Forelimb muscle (tissue), 1 donor: ENCODE measurements around the gene GTF2IRD1. TPM values are rescaled to one million over a fixed set of nuclear protein-coding genes. Genes with fewer than 3 reads are reported as not detected.
"Not testable (repeated sequence)": the region's sequence is repeated elsewhere in the genome, so short reads cannot be mapped to it uniquely, and the experiment has no call there.

Experiments
- DNase-seq: peaks from one replicate; pipeline ENCODE4 v3.0.0-alpha.2; 2013; ENCODE audit warnings: low read depth
- polyA plus RNA-seq: library from polyadenylated mRNA; unstranded; fragments of 120-200 nt; gene quantifications from one replicate; pipeline ENCODE4 v1.2.1, GENCODE V29; 2013; ENCODE audit not compliant: insufficient read length

GTF2IRD1 gene
- polyA plus RNA-seq, 1 donor: 48.0 TPM

DNA sequence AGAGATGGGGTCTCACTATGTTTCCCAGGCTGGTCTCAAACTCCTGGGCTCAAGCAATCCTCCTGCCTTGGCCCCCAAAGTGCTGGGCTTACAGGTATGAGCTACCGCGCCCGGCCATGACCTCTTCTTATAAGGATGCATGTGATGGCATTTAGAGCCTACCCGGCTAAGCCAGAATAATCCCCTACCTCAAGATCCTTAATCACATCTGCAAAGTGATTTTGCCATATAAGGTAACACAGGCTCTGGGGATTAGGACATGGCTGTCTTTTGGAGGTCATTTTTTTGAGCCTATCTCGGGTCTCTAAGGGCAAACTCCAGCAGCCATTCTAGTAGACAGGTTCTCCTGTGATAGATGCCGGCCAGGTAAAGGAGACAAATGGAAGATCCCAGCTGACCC lies 39.6 kb downstream of the GTF2IRD1 start:
- DNase-seq: no peak

DNA sequence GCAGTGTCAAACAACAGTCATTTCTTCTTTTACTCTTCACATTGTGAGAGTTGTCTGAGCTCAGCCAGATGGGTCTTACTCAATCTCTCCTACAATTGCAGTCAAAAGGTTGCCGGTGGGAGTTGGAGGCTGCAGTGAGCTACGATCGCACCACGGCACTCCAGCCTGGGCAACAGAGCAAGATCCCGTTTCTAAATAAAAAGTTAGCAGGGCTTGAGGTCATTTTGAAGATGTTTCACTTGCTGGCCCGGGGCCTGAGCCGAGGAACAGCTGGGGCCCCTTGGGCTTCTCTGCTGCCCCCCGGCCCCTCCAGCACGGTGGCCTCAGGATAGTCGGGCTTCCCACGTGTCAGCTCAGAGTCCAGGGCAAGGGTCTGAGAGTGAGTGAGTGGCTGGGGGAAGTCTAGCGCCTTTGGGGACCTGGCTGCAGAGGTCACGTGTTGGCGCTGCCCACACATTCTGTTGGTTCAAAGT lies 40.4 kb downstream of the GTF2IRD1 start:
- no peak for DNase-seq

DNA sequence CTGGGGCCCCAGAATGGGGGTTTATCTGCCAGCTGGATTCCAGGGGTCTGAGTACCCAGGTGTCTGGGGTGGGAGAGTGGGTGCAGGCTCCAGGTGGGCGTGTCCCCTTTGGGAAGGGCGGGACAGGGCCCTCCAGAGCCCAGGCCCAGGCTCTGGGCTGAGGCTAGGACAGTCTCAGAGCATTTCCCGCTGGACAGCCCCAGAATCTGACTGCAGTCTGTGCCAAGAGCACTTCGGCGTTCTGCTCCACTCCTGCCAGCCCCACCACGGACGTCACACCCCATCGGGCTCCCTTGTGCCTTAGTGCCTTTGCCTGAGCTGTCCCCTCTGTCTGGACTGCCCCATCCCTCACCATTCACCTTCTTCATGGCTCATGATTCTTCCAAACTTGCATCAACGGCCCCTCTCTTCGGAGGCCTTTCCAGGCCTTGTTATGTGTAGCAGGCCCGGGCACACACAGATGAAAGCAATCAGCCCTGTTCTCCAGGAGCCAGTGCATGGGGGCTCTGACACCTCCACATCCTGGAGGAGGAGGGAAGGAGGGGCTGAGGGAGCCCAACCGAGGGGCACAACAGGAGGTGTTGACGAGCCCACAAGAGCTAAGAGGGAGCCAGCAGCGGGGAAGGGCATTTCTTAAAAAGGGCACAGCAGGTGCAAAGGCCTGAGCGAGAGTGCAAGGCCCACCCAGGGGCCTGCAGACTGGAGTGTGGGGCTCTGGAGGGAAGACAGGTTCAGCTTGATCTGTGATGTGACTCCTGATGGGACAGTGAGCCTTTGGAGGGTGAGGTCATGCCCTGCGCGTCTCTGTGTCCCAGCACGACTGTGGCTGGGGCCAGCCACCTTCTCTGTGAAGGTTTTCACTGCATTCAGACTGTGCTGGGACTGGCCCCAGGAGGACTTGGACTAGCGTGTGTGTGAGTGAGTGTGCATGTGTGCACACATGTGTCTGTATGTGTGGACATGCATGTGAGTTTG lies 41.7 kb downstream of the GTF2IRD1 start:
- no peak for DNase-seq

DNA sequence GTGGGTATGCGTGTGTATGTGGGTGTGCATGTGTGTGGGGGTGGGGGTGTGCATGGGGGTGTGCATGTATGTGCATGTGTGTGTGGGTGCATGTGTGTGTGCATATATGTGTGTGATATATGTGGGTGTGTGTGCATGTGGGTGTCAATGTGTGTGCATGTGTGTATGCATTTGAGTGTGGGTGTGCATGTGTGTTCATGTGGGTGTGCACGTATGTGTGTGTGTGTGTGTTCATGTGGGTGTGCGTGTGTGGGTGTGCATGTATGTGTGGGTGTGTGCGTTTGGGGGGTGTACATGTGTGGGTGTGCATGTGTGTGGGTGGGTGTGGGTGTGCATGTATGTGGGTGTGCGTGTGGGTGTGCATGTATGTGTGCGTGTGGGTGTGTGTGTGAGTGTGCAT lies 42.6 kb downstream of the GTF2IRD1 start:
- DNase-seq: no peak

DNA sequence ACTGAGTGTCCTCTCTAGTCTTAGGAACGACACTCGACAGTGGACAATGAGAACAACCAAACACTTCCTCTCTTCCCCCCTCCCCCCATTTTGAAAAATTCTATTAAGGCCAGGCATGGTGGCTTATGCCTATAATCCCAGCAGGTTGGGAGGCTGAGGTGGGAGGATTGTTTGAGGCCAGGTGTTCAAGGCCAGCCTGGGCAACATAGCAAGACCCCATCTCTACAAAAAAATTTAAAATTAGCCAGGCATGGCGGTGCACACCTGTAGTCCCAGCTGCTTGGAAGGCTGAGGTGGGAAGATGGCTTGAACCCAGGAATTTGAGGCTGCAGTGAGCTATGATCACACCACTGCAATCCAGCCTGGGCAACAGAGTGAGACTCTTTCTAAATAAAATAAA lies 43.1 kb downstream of the GTF2IRD1 start:
- DNase-seq: not testable (repeated sequence)

DNA sequence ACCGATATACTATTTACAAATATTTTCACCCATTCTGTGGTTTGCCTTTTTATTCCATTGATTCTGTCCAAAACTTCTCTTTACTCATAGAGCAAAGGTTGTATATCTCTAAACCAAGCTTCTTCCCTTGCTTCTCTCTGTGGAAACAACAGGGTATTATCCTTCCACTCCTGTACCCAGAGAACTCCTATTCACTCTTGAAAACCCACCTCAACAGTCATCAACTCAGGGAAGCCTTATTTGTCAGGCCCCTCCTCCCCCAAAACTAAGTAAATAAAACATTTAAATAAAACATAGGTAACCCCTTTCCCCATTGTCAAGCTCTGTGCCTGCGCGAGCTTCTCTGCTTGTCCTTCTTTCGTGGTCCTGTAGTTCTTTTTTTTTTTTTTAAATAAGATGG lies 44.6 kb downstream of the GTF2IRD1 start:
- DNase-seq: no peak

DNA sequence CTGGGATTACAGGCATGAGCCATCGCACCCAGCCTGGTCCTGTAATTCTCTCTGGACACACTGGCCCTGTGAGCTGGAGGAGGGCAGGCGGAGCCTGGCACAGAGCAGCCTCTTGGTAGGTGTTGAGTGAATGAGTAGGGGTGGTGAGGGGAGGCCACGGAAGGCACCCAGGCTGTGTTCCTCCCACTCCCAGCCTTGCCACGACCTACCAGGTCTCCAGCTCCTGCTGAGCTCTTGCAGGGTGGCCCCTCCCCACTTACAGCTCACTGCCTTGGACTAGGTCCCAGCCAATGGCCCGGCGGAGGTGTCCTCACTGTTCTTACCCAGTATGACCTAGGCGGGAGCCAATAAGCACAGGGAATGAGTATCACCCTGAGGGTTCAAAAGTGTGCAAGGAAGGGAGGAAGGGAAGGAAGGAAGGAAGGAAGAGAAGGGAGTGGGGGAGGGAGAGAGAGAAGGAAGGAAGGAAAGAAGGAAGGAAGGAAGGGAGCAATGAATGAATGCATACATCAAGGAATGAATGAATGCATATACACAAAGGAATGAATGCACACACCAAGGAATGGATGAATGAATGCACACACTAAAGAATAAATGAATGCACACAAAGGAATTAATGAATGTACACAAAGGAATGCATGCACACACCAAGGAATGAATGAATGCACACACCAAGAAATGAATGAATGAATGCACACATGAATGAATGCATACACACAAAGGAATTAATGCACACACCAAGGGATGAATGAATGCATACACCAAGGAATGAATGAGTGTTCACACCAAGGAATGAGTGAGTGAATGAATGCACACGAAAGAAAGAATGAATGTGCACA lies 45.5 kb downstream of the GTF2IRD1 start:
- no peak for DNase-seq

DNA sequence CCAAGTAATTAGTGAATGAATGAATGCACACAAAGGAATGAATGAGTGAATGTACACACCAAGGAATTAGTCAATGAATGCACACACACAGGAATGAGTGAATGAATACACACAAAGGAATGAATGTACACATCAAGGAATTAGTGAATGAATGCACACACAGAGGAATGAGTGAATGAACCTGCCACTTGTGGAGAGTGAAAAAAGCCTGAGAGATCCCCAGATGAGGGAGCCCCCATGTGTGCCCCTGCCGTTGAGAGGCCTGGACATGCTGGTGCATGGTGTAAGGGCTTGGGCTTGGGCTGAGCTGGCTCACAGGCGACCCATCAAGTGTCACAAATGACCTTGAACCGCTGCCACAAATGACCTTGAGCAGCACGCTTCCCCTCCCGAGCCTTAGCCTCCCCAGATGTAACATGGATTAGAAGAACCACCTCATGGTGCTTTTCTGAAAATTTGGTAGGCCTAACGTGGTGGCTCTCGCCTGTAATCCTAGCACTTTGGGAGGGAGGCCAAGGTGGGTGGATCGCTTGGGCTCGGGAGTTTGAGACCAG lies 46.2 kb downstream of the GTF2IRD1 start:
- no peak for DNase-seq

DNA sequence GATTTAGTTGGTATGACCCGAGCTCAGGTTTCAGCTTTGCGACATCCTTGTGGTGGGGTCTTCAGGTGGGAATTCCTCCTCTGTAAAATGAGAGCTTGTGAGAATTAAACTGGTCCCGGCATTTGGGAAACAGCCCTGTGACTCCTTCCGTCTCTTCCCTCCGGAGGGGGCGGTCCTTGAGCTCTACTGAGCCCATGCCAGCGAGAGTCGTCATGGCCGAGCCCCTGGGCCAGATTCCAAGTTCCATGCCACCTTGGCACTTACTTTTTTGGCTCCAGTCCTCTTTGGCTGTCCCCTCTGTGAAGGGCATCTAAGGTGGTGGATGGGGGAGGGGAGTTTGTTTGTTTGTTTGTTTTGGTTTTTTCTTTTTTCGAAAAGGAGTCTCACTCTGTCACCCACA lies 47.6 kb downstream of the GTF2IRD1 start:
- no peak for DNase-seq

DNA sequence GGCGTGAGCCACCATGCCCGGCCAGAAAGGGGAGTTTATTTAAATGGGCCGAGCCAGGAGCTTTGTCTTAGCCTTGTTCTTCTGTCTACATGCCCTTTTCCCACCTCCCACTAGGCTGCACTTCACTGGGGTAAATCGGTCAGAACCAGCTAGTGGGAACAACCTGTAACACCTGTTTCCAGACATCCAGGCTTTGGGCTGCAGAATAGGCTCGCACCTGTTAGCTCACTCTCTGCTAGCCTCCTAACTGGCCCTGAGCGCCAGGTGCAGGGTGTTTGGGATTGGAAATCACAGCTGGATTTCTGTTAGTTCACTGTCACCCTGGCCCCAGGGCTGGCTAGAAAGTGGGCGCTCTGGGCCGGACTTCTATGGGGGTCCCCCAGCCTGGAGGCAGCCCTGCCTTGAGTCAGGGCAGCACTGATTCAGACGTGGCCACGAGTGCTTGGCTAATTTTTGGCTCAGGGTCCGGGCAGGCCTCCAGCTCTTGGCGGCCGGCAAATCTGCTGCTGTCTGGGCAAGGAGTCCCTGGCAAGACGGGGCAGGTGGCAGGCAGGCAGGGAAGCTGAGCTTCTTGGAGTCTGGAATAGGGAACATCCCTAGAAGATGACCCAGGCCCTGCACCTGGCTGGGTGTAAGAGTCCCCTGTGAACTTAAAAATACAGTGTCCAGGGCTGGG lies 48.6 kb downstream of the GTF2IRD1 start:
- DNase-seq: no peak

DNA sequence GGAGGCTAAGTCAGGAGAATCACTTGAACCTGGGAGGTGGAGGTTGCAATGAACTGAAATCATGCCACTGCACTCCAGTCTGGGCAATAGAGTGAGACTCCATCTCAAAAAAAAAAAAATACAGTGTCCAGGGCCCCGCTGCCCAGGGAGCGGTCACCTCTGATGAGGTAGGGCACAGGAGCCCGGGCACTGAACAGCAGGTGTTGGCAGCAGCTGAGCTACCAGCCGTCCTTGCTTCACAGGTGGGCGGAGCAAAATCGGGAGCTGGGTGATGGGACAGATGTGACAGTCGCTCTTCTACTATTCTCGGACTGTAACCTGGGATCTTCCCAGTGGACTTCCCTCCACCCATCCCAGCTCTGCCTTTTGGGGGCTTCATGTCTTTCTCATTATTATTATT lies 49.4 kb downstream of the GTF2IRD1 start:
- no peak for DNase-seq

DNA sequence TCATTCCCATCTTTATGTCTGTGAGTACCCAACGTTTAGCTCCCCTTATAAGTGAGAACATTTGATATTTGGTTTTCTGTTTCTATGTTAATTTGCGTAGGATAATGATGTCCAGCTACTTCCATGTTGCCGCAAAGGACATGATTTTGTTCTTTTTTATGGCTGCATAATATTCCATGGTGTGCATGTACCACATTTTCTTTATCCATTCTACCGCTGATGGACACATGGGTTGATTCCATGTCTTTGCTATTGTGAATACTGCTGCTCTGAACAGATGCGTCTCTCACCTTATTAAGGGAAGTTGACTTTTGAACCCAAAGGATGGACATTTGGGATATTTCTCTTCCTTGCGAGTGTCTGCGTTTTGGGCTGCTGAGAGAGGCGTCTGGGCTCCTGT lies 50.2 kb downstream of the GTF2IRD1 start:
- no peak for DNase-seq

DNA sequence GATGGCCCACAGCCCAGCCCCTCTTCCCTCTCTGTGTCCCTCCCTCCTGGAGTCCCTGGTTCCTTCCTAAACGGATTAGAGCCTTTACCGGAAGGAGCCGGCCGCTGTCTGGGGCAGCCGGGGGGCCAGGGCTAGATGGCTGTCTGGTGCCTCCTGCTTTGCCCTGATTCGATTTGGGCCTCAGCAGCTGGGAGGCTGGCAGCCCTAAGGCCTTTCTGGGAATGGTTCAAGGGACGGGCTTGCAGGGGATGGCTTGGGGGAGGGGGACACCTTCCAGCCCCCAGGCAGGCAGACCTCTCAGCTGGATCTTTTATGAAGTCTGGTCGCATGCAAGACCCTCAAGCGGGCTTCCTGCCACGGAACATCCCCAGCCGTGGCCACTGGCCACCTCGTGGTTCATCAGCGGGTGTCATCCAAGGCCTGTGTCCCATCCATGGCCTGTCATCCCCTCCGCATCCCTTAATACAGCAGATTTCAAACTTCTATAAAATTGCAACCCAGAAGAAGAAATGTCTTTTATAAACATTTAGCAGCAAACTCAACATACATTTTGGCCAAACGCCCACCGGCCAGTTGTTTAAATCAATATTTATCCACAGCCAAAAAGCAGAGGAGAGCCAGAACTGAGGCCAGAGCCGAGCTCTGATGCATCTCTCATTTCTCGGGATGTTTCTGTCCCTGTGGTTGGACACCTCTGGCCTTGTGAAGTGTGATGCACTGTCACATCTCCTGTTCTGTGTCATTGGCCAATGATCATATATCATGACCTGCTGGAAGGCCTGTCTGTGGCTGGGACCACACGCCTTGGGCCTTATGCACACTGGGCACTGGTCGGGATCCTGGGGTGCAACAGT lies 52.0 kb downstream of the GTF2IRD1 start:
- no peak for DNase-seq

DNA sequence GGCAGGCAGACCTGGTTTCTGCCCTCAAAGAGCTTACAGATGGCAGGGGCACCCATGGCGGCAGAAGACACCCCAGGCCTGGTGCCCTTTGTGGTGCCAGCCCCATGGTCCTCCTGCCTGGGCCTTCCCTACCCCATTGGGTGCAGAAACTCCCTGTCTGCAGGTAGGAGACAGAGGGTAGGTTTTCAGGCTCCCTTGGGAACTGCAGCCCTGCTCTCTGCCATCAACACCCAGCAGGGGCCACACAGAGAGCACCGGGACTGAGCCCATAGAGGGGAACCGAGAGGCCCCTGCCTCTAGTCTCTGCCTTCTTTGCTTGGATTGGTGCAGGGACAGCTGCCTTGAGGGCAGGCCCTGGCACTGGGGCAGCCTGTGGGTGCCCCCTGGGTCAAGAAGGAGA lies 52.6 kb downstream of the GTF2IRD1 start:
- DNase-seq: no peak

DNA sequence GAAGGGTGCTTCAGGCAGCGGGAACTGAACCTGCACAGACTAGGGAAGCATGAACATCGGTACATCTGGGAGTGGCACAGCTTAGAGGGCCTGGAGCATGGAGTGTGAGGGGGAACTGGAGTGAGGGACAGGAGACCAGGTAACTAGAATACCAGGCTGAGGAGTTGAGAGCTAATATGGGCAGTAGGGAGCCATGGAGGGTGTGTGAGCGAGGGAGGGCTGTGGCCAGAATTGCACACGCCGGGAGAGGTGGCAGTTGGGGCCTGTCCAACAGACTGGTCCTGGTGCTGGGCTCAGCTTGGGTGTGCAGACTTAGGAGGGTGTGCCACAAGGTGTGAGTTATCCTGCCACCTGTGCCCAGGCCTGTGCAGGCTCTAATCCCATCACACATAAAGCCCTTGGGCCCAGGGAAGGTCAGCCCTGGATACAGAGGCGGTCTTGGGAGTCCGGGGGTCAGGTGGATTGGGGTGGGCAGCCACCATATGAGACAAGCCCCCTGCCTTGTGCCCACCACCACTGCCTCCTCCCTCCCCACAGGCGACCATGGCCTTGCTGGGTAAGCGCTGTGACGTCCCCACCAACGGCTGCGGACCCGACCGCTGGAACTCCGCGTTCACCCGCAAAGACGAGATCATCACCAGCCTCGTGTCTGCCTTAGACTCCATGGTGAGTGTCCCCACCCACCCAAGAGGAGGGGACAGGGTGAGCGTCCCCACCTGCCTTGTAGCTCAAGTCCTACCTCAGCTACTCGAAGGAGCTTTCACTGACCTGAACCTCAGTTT lies 54.0 kb downstream of the GTF2IRD1 start:
- DNase-seq: no peak

DNA sequence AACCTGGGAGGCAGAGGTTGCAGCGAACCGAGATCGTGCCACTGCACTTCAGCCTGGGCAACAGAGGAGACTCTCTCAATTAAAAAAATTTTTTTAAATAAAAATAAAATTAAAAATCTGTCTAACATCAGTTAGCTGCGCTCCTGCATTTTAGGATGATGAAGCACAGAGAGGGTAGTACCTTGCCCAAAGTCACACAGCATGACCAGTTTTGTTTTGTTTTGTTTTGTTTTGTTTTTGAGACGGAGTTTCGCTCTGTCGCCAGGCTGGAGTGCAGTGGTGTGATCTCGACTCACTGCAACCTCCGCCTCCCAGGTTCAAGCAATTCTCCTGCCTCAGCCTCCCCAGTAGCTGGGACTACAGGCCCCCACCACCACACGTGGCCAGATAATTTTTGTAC lies 55.7 kb downstream of the GTF2IRD1 start:
- not testable (repeated sequence) for DNase-seq

DNA sequence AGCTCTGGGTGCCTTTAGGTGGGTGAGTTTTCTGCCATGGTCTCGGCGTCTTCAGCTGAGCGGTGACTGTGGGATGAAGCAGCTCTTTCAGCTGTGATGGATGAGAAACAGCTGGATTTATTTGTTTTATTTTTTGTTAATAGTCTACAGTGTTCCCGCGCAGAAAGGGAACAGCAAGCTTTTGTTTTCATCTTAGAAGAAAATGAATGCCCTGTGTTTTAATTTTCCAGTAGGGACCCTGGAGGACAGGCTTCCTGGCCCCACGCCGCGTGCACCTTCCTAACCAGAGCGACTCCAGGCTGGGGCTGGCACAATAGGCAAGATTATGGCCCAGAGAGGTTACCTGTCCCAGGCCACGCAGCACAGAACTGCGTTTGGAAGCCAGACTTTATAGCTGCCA lies 57.6 kb downstream of the GTF2IRD1 start:
- no peak for DNase-seq

DNA sequence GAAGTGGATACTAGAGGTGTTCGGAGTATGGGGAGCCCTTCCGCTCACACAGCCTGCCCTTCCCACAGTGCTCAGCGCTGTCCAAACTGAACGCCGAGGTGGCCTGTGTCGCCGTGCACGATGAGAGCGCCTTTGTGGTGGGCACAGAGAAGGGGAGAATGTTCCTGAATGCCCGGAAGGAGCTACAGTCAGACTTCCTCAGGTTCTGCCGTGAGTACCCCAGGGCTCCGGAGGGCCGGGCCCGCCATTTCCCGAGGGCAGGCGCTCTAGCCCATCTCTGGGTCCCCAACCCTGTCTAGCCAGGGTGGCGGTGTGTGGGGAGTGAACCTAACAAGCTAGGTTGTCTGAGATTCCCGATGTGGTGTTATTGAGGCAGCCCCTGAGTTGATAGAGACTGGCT lies 59.1 kb downstream of the GTF2IRD1 start:
- no peak for DNase-seq

DNA sequence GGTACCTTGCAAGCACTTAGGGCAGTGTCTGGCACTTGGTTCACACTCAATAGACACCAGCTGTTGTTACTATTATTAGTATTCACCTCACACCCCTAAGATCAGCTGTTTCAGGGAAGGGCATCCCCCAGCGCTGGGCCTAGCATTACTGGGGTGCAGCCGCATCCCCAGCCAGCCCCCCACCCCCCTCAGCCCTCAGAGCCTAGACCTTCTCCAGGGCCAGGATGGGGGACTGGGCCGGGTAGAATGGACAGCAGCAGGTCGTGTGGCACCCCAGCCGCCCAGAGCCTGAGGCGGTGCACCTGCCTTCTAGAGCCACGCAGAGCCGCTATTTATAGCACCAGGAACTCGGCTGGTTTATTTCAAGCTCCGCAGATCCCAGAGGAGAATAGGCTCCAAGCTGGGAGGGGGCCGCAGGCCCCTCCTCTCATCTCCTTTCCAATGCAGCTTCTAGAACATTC lies 60.5 kb downstream of the GTF2IRD1 start:
- DNase-seq: no peak

DNA sequence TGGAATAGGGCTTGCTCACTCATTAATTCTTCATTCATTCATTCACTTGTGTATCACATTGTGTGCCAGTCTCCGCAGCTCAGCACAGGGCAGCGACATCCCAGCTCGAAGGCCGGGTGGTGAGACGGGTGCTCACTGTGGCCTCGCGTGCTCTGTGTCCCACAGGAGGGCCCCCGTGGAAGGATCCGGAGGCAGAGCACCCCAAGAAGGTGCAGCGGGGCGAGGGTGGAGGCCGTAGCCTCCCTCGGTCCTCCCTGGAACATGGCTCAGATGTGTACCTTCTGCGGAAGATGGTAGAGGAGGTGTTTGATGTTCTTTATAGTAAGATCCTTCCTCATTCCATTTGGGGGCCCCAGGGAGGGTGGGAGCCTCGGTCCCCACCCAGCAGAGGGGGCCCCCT lies 61.6 kb downstream of the GTF2IRD1 start:
- no peak for DNase-seq
